Kidney (tissue), 14 donors: ENCODE results near the gene PLCD1. TPM values are rescaled to one million over a fixed set of nuclear protein-coding genes. Genes with fewer than 3 reads are reported as not detected.

ENCODE experiments used
- DNase-seq, 5 donors: peaks; one replicate each; pipeline ENCODE4 v3.0.0-alpha.2; 2013 to 2020
- FAIRE-seq: peaks from 2 replicates; lab custom pipeline; 2012; peaks lifted over from hg19 to GRCh38; lab: Jason Lieb, UNC
- H3K27ac ChIP-seq, 2 donors: one replicate each; pipeline ENCODE4 v1.7.0; 2013; ENCODE audit warnings: low read depth in 2 of 2, low read length in 2 of 2, inconsistent platforms in 1 of 2
- H3K27me3 ChIP-seq: one replicate; pipeline ENCODE4 v1.7.1; 2013; ENCODE audit warnings: low read length, inconsistent platforms; ENCODE audit not compliant: control insufficient read depth, insufficient read depth
- H3K36me3 ChIP-seq, 3 donors: one replicate each; pipeline versions ENCODE4 v1.7.0 to v1.7.1; 2013; ENCODE audit warnings: low read length in 3 of 3, control low read depth in 1 of 3, inconsistent platforms in 1 of 3; ENCODE audit not compliant: insufficient read depth in 3 of 3, control insufficient read depth in 2 of 3
- H3K4me1 ChIP-seq, 3 donors: one replicate each; pipeline versions ENCODE4 v1.7.0 to v1.7.1; 2013; ENCODE audit warnings: low read length in 3 of 3, inconsistent platforms in 1 of 3, low read depth in 1 of 3; ENCODE audit not compliant: control insufficient read depth in 2 of 3, insufficient read depth in 2 of 3
- H3K4me3 ChIP-seq, 3 donors: one replicate each; pipeline versions ENCODE4 v1.7.0 to v1.8.1; 2013; ENCODE audit warnings: low read length in 3 of 3, control low read depth in 1 of 3, inconsistent platforms in 1 of 3
- H3K9ac ChIP-seq, 3 donors: one replicate each; pipeline versions ENCODE4 v1.7.0 to v1.7.1; 2013; ENCODE audit warnings: low read length in 3 of 3, control low read depth in 1 of 3, inconsistent platforms in 1 of 3
- H3K9me3 ChIP-seq, 3 donors: one replicate each; pipeline versions ENCODE4 v1.7.0 to v1.7.1; 2013; ENCODE audit warnings: low read length in 3 of 3, control low read depth in 1 of 3, inconsistent platforms in 1 of 3; ENCODE audit not compliant: control insufficient read depth in 2 of 3, insufficient read depth in 1 of 3
- CTCF ChIP-seq: IDR thresholded peaks from 3 replicates; pipeline ENCODE4 v1.5.1; 2012; ENCODE audit warnings: mild to moderate bottlenecking, moderate library complexity, borderline replicate concordance; ENCODE audit not compliant: insufficient read depth; ENCODE audit errors: extremely low read depth
- intact Hi-C: fragments of 100-400 bp; cut with DNase I; formaldehyde crosslinking; loops from one replicate; pipeline ENCODE4 v1.11.1; 2022
- polyA plus RNA-seq: library from polyadenylated mRNA; stranded (reverse); fragments of 350-450 nt; fragmentation: Illumina TruSeq; extraction: RNeasy Lipid Tissue Mini Kit (QIAGEN cat#74804); gene quantifications from one replicate; pipeline ENCODE4 v1.2.3, GENCODE V29; 2014; ENCODE audit warnings: low read depth, low replicate concordance; ENCODE audit not compliant: insufficient read depth
- total RNA-seq: library from RNA; stranded (reverse); fragmentation: NEBNext Ultra II Directional; extraction: Animal tissue kit (Norgen Biotek cat#: 25700); gene quantifications from one replicate; pipeline ENCODE4 v1.2.1, GENCODE V29; 2021
- donor health status: control.
- donor health status: control.
- donor health status: control.
- donor health status: control.
- donor health status: control.
- donor health status: DM: yes; HTN: yes; CAD: no.
- donor health status: Normal renal cell carcinoma (clear cell type).

The PLCD1 gene
- total and polyA plus RNA-seq, 2 donors from 2014 or later, result 39.1 to 50.0 TPM

GRCh38 chr3:37964716-37965115 is 64.7 kb downstream of the PLCD1 start:
- Histone ChIP-seq H3K36me3 (no peaks in the 10 kb centered on the region), H3K9ac (no peak overlapping the region), H3K27me3 (no peaks in the 10 kb centered on the region), H3K27ac (peak overlapping the region; percentile 63 to 79), H3K9me3 (no peaks in the 10 kb centered on the region), H3K4me3 (peak overlapping the region in 1 of 3 donors; percentile 19), H3K4me1 (peaks cover 21 to 52% (median 52%) of the 10 kb centered on the region in 3 donors)
- peak; percentile 83 for FAIRE-seq
- DNase-seq, result peak in 3 of 5 donors; percentile 45 to 92 (median 89)
- intact Hi-C loops, result loop anchor here (10.0 kb wide), 1 partner anchor 110 kb away; no protein-coding TSS in a partner anchor
- TF ChIP-seq CTCF, result no peak

DNA sequence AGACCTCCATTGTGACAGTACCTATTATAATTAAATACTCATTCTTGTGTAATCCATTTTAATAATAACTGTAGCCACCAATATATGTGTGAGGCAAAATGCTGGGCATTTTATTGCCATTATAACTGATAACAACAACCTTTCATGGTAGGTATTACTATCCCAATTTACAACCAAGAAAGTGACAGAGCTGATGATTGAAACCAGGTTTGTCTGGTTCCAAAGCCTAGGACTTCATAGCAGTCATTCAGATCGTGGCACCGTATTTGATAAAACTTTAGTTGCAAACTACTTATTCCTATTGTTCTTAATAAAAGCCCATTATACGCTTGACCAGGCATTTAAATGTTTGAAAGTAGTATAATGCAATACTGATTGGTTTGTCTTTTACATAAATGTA is 65.3 kb downstream of the PLCD1 start:
- intact Hi-C loops, result loop anchor here (10.0 kb wide), 1 partner anchor 109 kb away; no protein-coding TSS in a partner anchor
- Histone ChIP-seq H3K27me3 (no peaks in the 10 kb centered on the region), H3K27ac (peak overlapping the region; percentile 63 to 78), H3K4me3 (peak overlapping the region in 2 of 3 donors; percentile 17 to 19), H3K36me3 (no peaks in the 10 kb centered on the region), H3K9ac (peak overlapping the region in 2 of 3 donors; percentile 2 to 13), H3K4me1 (peaks cover 21 to 54% (median 49%) of the 10 kb centered on the region in 3 donors), H3K9me3 (no peaks in the 10 kb centered on the region)
- FAIRE-seq (no peak), DNase-seq (no peak)
- no peak for TF ChIP-seq CTCF

DNA sequence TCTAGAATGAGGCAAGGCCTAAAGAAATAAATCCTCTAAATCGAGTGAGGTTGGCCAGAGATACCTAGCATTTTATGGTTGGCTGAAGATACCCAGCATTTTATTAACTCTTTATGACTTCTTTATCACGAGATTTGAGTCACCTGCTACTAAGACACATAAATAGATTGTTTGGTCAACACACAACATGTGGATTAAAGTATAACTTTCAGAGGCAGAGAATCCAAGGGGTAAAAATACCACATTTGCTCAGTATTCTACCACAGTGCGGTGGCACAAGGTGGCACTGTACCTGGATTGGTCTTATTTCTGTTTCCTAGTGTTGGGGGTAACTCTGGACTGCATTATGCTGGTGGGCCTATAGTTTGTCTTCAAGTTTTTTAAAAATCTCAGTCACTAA is 65.8 kb downstream of the PLCD1 start:
- H3K27me3 ChIP-seq, result no peaks in the 10 kb centered on the region
- peaks cover 21 to 59% (median 50%) of the 10 kb centered on the region in 3 donors for H3K4me1 ChIP-seq
- FAIRE-seq, result no peak
- peak overlapping the region; percentile 58 to 71 for H3K27ac ChIP-seq
- DNase-seq, result peak in 1 of 5 donors; percentile 39
- no peaks in the 10 kb centered on the region for H3K9me3 ChIP-seq
- intact Hi-C loops, result loop anchor here (10.0 kb wide), 1 partner anchor 109 kb away; no protein-coding TSS in a partner anchor
- no peak overlapping the region for H3K4me3 ChIP-seq
- H3K36me3 ChIP-seq, result no peaks in the 10 kb centered on the region
- H3K9ac ChIP-seq, result peak overlapping the region in 1 of 3 donors; percentile 23
- no peak for TF ChIP-seq CTCF
